Retinal pigment epithelial cell (primary cell): ENCODE results near the gene RIN3.

Experiments
- DNase-seq: peaks from one replicate; pipeline ENCODE4 v3.0.0-alpha.2; 2010; ENCODE audit warnings: low read depth
- H3K4me3 ChIP-seq: 2 replicates; pipeline ENCODE4 v1.5.1; 2011; ENCODE audit warnings: mild to moderate bottlenecking, low read length, control low read depth, moderate library complexity
- CTCF ChIP-seq: conservative IDR thresholded peaks from 2 replicates; pipeline ENCODE4 v1.5.1; 2011; ENCODE audit warnings: low read depth, low read length, control low read depth, inconsistent platforms

RIN3 gene

GRCh38 chr14:92660571-92660970 lies 147.0 kb downstream of the RIN3 start:
- H3K4me3 ChIP-seq, result no peak overlapping the region
- no peak for DNase-seq
- no peak for TF ChIP-seq CTCF

GRCh38 chr14:92663049-92663448 lies 149.5 kb downstream of the RIN3 start:
- TF ChIP-seq CTCF, result no peak
- no peak for DNase-seq
- H3K4me3 ChIP-seq, result no peak overlapping the region

DNA sequence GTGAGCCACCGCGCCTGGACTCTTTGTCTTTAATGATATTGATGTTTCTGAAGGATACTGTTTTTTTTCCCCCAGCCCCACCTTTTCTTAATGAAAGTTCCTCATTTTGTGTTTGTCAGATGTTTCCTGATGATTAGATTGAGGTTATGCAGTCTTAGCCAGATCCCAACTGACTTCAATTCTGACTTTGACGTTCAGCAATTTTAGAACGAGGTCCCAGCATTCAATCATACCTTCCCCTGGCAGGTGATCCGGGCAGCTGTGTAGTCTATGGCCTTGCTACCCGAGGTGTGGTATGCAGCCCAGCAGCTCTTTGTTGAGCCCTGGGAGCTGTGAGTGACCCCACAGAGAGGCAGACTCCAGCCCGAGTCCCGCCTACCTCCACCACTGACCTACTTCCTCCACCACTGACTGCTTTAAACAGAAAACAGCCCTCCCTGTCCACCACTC lies 152.1 kb downstream of the RIN3 start:
- TF ChIP-seq CTCF, result no peak
- no peak for DNase-seq
- no peak overlapping the region for H3K4me3 ChIP-seq

GRCh38 chr14:92666251-92666650 lies 152.7 kb downstream of the RIN3 start:
- no peak for DNase-seq
- H3K4me3 ChIP-seq, result no peak overlapping the region
- TF ChIP-seq CTCF, result no peak

GRCh38 chr14:92668276-92668973 lies 154.8 kb downstream of the RIN3 start:
- no peak for DNase-seq
- no peak for TF ChIP-seq CTCF
- no peak overlapping the region for H3K4me3 ChIP-seq

DNA sequence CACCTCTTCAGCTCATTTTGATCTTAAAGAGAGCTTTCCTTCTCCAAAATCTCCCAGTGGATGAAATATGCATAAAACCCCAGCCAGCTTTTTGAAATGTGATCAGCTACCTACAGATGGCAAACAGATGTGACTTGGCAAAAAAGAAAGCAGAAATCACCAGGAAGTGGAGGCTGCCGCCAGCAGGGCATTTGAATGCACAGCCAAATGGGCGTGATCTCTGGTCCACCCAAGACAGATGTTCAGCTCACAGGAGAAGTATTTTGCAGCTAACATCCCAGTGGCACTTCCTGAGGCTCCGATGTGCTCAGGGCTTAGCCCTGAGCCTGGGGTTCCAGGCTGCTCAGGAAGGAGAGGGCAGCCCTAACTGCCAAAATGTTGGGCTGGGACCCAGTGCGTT lies 156.6 kb downstream of the RIN3 start:
- H3K4me3 ChIP-seq, result no peak overlapping the region
- DNase-seq, result no peak
- no peak for TF ChIP-seq CTCF

DNA sequence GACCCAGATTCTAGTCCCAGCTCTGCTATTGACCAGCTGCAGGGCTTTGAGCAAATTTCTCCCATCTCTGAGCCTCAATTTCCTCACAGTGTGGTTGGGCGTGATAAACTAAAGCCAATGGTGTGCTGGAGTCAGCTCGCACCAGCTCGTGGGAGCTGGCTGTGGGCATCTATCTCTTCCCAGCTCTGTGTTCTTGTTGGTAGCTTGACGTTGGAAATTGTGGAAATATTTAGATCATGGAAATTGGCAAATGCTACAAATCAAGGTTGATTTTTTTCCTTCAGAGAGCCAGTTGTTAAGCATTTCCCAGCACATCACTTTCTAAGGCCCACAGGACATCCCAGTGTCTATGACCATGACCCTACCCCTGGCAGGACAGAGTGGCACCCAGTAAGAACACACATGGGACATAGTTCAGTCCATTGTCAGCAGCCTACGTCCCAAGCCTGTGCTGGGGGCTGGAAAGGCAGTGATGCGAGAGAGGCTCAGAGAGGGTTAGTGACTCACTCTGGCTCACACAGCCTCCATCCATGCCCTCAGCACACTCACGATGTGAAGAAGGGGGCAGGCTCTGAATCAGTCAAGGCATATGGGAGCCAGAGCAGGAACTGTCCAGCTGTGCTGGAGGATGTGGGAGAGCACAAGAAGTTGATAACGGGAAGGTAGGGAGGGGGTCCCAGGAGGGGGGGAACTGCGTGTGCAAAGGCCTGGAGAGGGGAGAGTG lies 157.2 kb downstream of the RIN3 start:
- DNase-seq, result no peak
- TF ChIP-seq CTCF, result no peak
- H3K4me3 ChIP-seq, result no peak overlapping the region
